CD4-positive, alpha-beta T cell treated with Interleukin-2 at 100 ng/mL for 4 hours (primary cell): ENCODE measurements around the gene CELF2.

Experiments
- DNase-seq: peaks from one replicate; pipeline ENCODE4 v3.0.0-alpha.2; 2020; ENCODE audit warnings: low spot score

Gene CELF2

DNA sequence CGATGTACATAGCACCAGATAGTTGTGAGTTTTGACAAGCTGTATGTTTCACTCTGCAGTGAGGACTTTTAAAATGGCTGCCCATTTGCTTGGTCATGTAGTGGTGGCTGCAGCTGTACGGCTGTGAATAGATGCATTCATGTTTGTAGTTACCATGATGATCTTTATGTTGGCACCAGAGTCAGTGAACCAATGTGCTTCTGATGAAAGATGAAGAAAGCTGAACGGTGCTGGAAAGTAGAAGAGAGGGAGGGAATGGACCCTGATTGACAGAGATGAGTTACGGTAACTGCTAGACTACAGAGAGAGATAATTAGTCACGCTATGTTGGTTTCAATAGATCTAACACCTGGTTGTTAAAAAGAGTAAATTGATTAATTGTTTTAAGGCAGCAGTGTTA, 256.8 kb downstream of the CELF2 start:
- DNase-seq = no peak

DNA sequence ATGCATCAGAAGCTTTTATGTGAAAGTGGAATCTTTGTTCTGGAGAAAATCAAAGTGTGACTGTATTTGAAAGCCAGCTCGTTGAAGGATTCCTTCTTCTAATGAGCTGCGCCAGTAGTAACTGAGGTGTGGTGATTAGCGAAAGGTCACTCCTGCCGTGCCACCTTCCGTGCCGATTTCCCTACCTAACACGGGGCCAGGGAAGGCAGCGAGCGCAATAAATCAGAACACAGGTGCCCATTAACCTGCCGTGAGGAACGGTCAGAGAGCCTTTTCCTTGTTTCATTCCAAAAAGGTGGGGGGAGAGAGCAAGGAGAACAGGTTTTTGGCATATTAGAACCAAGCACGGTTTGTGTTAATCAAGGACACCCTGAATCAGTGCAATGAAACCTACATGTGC, 258.0 kb downstream of the CELF2 start:
- no peak for DNase-seq

GRCh38 chr10:11276449-11276990, 258.8 kb downstream of the CELF2 start:
- DNase-seq = no peak

DNA sequence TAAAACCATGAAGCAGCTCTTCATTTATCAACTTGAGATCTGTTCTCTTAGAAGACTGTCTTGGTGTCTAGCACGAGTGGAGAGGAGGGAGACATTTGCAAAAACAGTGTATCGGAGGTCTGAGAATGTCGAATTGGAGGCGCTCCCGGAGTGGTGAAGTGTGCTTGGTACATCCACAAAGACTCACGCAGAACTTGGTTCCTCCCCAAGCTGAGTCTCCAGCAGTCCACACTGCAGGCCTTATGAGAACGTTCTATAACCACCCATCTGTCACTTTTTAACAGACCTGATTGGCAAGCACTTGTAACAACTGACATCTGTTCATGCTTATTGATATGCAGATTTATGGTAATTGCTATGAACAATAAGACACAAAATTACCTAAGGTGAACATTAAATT, 261.6 kb downstream of the CELF2 start:
- no peak for DNase-seq

DNA sequence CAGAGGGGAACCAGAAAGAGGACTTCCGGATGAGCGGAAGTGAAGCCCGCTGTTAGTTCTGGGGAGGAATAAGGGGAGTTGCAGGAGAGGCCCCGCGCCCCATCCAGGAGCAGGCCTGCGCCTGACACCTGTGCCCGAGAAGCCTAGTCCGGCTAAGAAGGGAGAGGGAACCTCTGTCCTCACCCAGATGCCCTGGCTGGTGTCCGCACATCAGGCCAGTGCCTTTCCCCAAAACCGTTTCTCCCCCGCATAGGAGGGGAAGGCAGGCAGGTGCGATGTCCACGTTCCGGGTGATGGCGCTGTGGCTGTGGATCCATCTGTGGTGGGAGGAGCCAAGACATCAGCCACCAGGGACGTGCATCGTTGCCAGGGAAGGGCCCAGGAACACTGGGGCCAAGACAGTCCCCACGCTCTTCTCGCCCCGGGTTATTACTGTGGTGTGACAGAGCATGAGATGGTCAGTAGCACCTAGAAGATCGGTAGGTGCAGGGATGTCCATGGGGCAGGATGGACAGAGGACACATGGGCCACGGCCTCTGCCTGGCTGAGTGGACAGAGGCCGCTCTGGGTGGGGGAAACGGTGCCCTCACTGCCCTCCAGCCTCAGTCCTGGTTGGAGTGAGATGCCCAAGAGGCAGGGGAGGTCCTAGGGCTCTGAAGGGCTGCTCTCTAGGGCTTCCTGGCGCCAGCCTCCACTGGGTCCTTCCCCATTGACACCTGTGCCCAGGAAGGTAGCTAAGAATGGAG, 262.7 kb downstream of the CELF2 start:
- DNase-seq = no peak

- DNase-seq = no peak
Measured at GRCh38 chr10:11282156-11282555, 264.5 kb downstream of the CELF2 start.

- DNase-seq = no peak
Measured at GRCh38 chr10:11282661-11283060, 265.0 kb downstream of the CELF2 start.

DNA sequence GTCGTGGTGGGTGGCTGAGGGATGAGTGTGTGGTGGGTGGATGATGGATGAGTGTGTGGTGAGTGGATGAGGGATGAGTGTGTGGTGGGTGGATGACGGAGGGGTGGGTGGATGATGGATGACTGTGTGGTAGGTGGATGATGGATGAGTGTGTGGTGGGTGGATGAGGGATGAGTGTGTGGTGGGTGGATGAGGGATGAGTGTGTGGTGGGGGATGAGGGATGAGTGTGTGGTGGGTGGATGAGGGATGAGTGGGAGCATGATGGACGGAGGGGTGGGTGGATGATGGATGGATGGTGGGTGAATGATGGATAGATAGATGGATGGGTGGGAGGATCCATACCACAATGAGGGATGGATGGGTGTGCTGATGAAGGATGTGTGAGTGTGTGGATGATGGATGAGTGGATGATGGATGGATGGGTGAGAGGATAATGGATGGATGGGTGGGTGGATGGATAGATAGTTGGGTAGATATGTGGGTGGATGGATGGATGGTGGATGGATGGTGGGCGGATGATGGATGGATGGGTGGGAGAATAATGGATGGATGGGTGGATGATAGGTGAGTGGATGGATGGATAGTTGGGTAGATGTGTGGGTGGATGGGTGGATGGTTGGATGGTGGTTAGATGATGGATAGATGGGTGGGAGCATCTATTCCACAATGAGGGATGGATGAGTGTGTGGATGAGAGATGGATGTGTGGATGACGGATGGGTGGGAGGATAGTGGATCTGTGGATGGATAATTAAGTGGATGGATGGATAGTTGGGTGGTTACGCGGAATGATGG, 266.8 kb downstream of the CELF2 start:
- no peak for DNase-seq

- DNase-seq = no peak
Measured at GRCh38 chr10:11285171-11285570, 267.5 kb downstream of the CELF2 start.

- no peak for DNase-seq
Measured at GRCh38 chr10:11286261-11286852, 268.7 kb downstream of the CELF2 start.

GRCh38 chr10:11288302-11288701, 270.6 kb downstream of the CELF2 start:
- no peak for DNase-seq

DNA sequence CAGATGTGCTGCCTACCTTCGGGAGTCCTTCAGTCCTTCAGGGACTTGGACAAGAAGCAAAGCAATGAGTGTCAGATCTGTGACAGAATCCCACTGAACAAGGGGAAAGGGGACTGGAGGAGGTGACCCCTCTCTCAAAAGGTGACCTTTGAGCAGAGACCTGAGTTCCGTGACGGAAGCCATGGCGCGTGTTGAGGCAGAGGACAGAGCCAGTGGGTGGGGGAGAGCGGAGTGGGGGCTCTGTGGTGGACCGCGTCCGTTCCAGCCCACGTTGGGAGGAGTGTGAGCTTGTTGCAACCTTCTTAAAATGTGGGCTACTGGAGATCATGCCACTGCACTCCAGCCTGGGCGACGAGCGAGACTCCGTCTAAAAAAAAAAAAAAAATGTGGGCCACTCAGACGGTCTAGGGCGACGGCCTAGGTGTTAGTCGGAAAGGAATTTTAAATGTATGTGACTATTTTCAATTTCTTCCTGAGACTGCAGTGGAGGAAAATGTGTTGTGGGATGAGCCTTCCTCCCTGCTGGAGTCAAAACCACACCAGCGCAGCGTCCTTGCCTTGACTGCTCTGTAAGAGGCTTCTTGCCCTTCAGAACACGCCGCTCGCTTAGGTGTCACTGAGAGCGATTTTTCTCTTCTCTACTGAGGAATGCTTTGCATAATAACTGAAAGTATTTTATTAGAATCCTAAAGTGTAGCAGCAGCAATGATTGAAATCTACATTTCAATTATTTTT, 272.7 kb downstream of the CELF2 start:
- DNase-seq = no peak

DNA sequence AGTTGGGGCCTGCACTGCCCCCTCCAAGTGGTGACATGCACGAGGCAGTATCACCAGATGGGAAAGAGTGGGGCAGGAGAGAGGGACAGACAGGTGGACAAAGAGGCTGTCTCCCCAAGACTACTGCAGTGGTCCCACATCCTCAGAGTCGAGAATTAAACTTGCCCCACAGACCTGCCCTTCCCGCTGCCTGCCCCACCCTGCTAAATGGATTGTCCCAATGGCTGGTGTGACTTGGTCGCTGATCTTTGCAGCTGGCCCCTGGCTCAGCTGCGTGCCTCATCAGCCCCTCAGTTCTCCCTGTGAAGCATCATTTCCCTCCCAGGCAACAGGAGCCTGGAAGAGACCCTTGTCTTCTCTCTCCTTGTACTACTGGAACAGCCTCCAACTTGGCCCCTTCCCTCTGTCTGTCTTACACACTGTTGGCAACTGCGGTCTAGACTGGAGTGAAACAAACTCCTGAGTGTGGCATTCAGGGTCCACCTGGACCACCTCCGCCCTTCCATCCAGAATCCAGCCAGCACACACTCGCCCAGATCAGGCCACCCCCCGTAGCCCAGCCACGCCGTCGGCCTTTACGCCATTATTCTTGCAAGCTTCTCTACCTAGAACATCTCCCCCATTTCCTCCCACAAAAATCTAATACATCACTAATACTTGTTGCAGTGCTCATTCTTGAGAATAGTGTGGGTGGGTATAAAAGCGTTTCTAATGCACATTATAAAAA, 275.1 kb downstream of the CELF2 start:
- DNase-seq = no peak

DNA sequence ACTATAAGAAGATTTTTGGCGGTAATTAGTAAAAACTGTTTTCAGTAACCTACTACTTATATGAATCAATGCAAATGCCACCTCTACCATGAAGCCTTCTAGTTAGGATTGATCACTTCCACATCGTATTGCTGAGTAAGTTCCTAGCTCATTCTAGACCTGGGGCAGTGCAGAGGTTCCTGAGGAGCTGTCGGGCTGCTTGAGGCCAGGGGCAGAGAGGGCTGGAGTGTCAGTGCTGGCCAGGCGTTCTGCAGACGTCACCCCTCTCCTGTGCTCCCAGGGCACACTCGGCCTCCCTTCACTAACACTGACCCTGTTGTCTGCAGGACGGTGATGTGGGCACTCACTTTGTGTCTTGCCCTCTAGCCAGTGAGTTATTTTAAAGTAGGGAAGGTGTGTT, 275.7 kb downstream of the CELF2 start:
- no peak for DNase-seq

- no peak for DNase-seq
Measured at GRCh38 chr10:11294831-11295450, 277.3 kb downstream of the CELF2 start.

DNA sequence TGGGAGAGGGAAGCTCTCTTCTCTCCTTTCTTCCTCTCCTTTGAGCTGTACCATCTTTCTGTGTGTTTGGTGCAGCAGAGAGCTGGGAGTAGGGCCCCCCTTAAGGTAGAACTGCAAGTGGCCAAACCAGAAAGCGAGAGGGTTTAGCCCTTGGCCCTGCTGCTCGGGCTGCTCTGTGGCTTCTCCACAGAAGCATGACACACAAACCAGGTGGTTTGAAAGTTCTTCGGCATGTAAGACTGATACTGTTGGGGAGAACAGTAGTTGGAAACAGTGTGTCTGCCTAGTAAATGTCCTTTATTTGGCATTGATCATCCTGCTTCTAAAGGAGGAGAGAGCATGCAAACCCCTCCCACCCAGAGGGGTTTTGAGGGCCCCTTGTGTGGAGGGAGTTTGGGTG, 277.8 kb downstream of the CELF2 start:
- DNase-seq = no peak

DNA sequence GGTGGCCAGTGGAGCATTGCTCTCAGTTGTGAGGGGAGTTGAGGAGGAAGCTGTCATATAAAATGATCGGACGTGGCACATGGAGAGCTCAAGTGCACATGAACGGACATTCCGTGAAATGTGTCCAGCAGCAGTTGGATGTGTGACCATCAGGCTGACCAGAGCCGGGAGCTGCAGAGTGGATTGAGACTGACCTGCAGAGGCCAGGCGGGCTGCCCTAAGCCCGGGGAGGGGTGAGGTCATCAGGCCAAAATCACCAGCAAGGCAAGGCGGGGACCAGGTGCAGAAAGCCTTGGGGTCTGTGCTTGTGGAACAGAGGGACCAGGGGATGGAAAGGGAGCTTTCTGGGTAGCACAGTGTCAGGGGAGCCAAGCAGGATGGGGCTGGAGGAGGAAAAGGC, 279.5 kb downstream of the CELF2 start:
- DNase-seq = no peak

DNA sequence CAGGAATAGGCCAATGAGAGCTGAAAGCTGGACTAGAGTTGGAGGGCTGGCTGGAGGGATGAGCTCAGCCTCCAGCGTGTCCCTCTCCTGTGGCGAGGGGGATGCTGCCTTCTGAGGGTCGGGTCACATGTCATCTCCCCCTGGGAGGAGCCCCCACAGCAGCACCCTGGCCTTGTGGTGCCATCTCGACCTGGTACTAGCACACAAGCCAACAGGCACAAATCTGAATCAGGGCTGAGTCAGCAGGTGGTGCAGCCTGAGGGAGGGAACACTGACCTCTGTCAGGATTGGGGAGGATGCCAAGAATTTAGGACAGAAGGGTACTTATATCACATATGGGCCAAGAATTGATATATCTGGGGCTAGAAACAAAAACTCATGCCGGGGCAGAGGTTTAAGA, 280.4 kb downstream of the CELF2 start:
- DNase-seq = no peak

GRCh38 chr10:11299125-11299524, 281.5 kb downstream of the CELF2 start:
- no peak for DNase-seq

GRCh38 chr10:11300026-11300425, 282.4 kb downstream of the CELF2 start:
- DNase-seq = no peak

DNA sequence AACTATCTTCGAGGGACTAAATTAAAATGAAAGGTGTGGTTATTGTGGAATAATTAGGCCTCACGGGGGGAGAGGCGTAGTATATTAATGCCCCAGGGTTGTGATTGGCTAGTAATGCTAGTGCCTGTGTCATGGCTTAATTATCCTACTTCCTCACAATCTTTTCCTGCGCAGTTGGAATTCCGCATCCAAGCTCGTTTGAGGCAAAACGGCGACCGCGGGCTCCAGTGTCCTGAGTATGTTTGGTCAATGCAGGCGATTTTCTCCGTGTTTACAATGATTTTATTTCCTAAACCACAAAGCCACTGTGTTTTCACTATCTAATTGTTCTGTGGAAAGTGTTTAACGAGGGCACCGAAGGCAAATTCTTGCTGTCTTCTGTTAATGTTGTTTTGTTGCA, 282.9 kb downstream of the CELF2 start:
- no peak for DNase-seq
